HG02623 (cell line): ENCODE results near the gene ZNF507.

Experiments used
- ATAC-seq: cut with Tn5 transposase; IDR thresholded peaks from one replicate; pipeline ENCODE4 v1.9.1; 2021; ENCODE audit warnings: moderate library complexity; ENCODE audit not compliant: unreplicated experiment

Gene ZNF507

DNA sequence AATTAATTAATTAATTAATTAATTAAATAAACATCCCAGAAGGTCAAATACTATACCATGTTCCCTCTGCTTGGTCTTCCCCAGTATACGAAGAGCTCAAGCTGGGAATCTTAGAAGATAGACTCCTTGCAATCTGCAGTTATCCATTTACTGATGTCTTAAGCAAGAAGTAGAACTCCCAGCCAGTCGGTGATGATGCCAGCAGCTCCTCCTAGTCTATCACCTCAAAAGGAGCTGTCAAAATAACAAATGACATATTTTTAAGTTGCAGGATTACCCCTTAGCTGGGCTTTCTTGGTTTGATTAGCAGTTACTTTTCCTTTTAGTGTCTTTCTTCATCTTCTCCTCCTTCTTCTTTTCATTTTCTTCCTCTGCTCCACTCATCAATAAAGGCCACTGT, 6.0 kb upstream of the ZNF507 start:
- ATAC-seq: no peak

DNA sequence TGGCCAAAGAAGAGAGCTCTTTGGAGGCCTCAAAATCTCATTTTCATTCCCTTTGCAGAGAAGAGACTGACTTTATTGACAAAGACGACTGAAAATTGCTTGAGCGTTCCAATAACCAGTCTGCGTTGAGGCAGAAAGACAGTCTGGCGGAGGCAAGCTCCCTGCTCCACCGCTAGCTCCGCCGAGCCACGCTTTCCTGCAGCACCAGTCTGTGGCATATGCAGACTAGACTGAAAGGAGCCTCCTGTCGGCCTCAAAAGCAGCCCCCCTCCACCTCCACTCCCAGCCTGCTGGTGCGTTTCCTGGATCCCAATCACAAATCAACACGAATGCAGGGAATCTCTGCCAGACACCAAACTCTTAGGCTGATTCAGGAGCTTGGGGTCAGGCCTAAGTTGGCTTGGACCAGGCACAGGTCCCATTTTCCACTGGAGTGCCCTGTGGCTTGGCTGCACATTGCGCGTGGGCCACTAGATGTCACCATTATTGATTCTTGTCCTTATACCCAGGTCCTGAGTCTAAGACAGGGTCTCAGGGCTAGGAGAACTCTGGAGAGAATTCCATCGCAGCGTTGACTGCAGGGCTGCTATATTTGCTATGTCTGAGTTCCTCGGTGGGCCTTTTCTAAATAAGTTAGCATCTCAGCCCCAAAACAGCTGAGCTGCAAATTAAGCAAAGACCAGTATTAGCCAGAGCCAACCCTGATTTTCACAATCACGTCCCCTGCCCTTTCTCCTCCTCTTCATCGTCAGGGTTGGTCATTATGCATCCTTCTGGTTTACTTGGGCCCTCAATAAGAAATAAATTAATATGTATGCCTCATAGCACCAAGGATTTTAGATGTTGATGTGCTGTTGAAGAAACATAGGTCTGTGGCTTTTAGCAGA, 5.2 kb upstream of the ZNF507 start:
- ATAC-seq: peak; percentile 58

DNA sequence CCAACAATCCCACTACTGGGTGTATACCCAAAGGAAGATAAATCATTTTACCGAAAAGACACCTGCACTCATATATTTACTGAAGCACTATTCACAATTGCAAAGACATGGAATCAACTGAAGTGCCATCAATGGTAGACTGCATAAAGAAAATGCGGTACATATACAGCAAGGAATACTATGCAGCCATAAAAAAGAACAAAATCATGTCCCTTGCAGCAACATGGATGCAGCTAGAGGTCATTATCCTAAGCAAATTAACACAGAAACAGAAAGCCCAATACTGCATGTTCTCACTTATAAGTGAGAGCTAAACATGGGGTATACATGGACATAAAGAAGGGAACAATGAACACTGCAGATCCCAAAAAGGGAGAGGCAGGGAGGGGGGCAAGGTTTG, 2.7 kb upstream of the ZNF507 start:
- no peak for ATAC-seq

DNA sequence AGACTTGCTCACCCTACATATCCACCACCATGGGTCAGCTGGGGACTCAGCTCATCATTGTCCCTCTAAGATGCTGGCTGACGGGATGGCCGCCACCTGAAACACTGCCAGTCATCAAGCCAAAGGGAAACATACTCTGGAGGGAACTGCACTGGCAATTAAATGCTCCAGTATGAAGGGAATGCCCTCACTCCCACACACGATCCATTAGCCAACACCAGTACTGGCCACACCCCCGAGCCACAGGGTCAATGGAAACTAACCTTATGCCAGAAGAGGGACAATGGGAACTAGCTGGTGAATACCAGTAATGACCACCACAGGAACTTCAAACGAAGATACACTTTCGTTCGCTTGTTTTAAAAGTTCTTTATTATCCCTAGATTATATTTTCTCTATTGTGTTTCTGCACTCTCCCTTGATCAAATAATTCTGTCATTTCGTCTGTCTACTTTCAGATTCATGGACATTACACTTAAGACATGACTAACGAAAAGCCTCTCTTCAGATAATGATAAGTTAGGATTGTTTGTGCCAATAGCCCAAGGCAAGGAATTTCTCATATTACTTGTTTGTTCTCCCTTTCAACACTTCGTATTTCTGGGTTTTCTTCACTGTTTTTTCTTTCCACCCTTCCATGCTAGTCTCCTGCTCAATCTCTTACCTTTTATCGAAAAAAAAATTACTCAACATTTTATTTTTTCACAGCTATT, 1.7 kb upstream of the ZNF507 start:
- no peak for ATAC-seq

DNA sequence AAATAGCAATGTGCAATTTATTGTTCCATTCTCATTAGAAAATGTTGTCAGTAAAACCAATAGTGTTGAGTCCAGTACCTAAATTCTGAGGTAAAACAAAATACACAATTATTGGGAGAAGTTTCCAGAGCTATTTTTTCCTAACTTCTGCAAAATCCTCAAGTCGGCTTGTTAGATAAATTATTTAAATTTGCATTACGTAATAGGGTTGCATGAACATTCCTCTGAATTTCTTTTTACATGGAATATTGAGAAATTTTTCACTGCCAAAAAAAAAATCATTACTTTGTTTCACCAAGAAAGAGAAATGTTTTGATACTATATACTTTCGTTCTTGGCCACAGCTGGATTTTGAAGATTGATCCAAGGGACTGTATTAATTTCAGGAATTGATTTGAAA, 1.5 kb downstream of the ZNF507 start:
- ATAC-seq: no peak

DNA sequence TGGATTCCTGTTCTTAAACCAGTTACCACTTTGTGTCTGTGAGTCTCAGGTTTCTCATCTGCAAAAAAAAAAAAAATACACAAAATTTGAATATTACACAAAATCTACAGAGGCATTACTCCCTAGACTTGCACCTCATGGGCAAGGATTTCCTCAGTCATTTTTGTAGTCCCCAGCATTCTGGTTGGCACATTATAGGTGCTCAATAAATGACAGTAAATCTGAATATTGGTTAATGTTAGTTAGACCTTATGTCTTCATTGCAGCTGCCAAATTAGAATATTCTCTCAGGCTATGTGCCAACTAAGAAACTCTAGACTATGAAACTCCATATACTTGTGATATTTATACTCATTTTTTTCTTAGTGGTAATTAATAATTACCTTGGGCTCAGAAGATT, 2.2 kb downstream of the ZNF507 start:
- no peak for ATAC-seq

DNA sequence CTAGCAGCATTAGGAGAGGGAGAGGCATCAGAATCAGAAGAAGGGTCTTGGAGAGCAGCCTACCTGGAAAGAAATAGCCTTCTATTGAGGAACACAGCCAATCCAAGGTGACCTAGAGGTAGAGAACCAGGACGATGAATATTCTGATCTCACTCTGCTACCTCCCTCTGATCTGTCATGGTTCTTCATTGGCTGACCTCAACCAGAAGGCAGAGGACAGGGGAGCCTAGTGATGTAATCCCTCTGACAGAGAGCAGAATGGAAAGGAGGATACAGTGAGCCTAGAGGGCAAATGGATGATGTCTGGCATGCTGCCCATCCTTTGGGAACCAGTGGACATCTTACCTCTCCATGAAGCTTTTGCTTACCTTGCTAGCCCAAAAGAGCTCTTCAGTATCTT, 3.6 kb downstream of the ZNF507 start:
- ATAC-seq: no peak

DNA sequence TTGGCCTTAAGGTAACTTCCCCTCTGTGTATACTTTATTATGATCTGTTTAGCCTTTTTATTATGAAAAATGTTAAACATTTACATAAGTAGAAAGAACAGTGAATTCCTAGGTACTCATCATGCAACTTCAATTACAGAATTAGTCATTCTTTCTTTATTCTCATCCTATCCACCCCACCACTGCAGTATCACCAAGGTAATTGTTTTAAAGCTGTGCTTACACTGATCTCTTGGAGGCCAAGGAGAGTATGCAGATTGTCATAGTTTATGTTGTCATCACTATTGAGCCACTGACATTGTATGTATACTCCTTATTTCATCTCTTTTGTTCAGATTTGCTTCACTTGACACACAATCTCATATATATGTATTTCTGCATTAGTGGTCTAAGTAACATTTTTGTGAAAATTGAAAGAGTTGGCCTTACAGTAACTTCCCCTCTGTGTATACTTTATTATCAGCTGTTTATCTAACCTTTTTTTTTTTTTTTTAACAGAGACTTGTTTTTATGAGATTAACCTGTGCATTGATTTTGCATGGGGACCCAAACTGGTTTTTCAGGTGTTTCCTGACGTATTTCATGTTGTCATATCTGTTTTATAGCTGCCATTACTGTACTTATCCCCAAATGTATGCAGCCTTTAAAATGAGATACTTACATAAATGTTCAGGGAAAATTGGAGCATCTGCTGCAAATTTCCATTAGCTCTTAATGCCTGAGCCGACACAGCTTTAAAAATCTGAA, 4.5 kb downstream of the ZNF507 start:
- ATAC-seq: no peak

DNA sequence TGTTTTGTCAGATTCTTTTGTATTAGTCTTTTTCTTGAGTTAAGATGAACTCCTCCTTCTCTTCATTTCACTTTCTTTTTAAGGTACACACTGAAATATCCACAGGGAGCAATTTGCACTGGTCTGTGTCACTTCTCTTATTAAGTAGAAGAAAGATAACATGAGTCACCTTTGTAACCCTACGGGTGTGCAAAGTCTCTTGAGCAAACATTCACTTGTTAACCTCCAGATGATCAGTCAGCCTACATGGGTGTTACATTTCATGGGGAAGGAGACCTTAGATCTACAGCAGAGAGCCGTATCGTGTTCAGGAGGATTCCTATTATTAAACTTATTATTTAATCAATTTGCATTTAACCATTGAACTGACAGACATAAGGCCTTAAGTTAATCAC, 5.1 kb downstream of the ZNF507 start:
- no peak for ATAC-seq

DNA sequence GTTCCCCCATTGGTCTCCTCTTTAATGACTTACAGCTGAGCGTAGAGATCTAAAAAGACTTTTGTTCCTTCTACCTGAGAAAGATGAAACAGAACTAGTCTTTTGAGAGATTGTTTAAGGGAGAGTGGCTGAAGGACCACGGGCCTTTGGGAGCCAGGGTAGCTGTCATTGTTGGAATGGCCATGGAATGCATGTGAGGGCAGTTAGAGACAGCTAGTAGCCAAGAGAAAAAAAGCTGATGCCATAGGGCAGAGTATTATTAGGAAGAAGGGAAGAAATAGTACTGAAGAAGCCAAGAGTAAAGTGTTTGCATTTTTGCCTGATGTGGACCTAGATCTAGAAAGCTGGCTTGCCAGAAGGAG, 5.6 kb downstream of the ZNF507 start:
- ATAC-seq: no peak

DNA sequence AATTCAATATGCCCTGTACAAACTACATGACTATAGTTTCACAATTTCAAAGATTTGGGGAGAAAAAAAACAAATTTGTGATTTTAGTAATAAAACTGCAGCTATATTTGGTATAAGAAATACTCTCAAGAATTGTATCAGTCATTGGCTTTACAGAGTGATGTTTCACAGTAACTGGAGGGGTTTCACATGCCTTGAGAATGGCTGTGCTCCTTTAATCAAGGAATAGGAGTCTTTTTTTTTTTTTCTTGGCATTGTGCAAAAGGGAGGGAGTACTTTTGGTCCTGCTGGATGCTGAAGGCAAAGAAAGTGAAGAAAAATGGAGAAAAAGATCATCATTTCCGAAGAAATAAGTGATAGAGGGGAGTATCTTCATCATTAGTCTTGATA, 6.8 kb downstream of the ZNF507 start:
- ATAC-seq: no peak

DNA sequence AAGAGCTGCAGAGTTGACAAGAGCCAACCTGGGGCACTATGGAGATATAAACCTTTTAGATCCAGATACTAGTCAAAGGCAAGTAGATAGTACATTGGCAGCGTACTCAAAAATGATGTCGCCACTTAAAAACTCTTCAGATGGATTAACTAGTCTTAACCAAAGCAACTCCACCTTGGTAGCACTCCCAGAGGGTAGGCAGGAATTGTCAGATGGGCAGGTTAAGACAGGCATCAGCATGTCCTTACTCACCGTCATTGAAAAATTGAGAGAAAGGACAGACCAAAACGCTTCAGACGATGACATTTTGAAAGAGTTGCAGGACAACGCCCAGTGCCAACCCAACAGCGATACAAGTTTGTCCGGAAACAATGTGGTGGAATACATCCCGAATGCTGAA, 8.9 kb downstream of the ZNF507 start:
- no peak for ATAC-seq

DNA sequence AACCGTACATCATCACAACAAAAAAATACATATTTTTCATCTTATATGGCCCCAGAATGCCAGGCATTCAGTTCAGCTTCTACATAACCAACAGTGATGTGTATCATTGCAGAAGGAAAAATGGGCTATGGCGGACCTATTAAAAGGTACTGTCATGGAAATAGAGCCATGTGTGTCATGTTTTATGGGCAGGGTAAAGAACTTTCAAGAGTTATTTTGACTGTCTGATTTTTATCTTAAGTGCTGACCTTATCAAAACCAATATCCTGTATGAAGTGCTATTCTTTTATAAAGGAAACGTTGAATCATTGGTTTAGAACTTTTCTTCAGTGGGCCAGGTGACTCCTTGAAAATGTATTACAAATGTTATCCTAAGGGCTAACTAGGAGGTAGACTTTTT, 9.9 kb downstream of the ZNF507 start:
- ATAC-seq: no peak

DNA sequence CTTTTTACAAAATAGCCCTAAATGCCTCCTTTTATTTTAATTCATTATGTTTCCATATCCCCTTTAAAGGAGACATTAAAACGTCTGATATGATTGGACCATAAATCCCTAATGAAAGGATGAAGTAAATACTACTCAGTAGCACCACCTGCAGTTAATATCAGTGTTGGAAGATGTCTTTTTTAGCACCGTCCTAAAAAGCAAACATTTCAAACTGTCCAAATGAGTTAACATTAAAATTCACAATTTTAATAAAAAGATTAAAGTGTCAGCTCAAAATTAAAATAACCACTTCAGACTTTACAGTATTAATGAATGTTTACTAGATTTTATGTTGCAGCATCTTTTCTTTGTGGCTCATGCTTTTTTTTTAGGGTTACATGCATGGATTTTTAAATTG, 12.3 kb downstream of the ZNF507 start:
- no peak for ATAC-seq

DNA sequence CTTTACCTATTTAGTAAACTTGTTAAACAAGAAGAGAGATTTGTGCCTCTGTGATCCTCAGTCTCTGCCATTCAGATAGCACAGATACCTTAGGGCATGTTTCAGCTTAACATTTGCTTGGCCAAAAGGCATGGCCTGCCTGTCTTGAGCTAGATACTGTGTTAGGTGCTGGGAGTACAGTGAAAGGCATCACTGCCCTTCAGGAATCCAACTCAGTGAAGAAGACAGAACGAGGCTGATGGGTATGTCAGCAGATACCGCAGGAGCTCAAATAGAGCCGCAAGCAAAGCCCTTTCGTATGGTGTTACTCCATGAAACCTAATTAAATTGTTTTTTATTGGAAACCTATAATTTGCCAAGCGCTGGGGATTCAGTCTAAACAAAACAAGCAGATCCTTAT, 12.9 kb downstream of the ZNF507 start:
- ATAC-seq: no peak

DNA sequence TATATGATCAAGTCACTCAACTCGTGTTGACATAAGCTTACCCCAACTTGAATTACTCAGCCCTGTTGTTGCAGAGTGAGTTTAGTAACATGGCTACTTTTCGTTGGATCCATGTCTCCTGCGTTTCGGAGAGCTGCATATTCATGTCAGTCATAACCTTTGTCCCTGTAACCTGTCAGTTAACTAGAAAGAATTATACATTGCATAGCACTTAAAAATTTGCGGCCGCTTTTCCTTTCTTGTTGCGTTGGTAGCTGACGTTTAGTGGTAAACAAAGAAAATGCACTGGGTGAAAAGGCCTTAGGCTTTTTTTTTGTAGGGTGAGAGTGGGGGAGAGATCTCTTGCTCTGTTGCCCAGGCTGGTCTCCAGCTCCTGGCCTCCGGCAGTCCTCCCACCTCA, 14.2 kb downstream of the ZNF507 start:
- ATAC-seq: no peak

DNA sequence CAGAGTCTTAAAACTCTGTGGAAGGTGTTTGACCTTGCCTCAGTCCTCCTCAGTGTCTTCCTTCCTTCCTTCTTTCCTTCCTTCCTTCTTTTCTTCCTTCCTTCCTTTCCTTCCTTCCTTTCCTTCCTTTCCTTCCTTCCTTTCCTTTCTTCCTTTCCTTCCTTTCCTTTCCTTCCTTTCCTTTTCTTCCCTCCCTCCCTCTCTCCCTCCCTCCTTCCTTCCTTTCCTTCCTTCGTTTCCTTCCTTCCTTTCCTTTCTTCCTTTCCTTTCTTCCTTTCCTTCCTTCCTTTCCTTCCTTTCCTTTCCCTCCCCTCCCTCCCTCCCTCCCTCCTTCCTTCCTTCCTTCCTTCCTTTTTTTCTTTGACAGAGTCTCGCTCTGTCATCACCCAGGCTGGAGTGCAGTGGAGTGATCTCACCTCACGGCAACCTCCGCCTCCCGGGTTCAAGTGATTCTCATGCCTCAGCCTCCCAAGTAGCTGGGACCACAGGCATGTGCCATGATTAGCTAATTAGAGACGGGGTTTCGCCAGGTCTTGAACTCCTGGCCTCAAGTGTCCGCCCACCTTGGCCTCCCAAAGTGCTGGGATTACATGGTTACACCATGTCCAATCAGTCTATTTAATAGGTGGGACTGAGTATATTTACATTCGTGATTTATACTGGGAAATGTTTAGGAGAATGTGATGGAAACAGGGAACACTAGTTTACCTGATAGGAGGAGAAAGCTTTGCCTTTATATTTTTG, 16.3 kb downstream of the ZNF507 start:
- no peak for ATAC-seq

DNA sequence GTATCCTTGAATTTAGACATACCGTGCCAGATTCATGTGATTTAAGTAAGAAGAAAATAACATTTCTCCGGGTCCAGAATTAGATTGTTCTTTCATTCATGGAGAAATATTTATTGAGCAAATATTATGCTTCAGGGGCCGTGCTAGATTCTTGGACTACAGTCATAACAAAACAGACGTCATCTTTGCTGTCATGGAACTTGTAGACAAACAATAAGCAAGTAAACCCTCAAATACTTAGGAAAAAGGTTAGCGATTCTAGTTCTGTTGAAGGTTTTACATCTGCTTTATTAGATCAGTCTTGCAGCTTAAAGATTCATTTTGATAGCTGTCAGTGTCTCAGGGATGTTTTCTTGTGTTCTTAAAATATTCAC, 16.9 kb downstream of the ZNF507 start:
- no peak for ATAC-seq

DNA sequence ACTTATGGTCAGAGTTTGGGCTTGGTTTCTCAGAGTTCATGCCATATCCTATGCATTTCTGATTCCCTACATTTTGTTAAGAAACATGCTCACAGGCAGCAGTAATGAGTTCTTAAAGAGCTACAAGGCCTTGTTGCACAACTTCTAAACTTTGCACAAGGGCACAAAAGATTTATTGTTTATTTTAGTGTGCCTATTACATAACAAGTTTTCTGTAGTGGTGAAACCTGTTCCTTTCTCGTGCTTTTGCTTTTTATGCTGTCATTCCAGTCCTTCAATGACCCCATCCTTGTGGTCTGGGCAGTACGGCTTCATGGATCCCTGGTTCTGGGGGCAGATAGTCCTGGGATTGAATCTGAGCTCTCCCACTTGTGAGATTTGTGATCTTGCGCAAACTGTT, 17.8 kb downstream of the ZNF507 start:
- ATAC-seq: no peak

DNA sequence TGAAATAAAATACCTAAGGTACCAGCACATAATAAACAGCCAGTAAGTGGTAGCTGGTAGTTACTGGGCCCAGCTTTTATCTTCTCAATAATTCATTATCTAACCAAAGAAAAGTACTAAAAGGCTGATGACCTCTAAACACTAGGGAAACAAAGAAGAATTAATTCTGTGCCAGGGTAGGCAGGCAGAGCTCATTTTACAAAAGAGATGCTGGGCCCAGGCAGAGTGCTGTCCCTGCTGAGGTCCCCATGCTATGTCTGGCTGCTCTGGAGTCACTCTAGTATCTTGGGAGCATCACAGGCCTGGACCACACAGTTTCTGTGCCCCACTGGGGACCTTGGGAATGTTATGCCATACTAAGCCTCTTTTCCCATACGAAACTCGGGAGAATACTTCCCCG, 18.2 kb downstream of the ZNF507 start:
- ATAC-seq: no peak

DNA sequence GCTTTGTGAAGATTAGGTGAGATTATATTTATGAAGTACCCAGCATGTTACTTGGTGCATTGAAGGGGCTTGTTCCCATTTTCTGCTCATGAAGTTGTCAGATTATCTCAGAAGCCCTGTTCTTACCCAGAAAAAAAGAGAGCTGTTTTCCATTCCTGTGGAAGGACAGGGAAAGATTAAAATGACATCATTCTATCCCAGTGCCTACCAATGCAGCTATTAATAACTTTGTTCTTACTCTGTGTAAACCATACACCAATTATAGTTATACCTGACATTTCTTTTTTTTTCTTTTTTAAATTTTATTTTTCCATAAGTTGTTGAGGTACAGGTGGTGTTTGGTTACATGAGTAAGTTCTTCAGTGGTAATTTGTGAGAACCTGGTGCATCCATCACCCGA, 18.6 kb downstream of the ZNF507 start:
- no peak for ATAC-seq
